ENCODE results near the gene PTDSS2. TPM values are rescaled to one million over a fixed set of nuclear protein-coding genes. Genes with fewer than 3 reads are reported as not detected.

PTDSS2 gene
- total and polyA plus RNA-seq, 10 of the 15 experiments (the other 5 are each of a cell fraction or from before 2014, with no cell fraction given) = 0.39 to 21.1 (median 10.8) TPM

DNA sequence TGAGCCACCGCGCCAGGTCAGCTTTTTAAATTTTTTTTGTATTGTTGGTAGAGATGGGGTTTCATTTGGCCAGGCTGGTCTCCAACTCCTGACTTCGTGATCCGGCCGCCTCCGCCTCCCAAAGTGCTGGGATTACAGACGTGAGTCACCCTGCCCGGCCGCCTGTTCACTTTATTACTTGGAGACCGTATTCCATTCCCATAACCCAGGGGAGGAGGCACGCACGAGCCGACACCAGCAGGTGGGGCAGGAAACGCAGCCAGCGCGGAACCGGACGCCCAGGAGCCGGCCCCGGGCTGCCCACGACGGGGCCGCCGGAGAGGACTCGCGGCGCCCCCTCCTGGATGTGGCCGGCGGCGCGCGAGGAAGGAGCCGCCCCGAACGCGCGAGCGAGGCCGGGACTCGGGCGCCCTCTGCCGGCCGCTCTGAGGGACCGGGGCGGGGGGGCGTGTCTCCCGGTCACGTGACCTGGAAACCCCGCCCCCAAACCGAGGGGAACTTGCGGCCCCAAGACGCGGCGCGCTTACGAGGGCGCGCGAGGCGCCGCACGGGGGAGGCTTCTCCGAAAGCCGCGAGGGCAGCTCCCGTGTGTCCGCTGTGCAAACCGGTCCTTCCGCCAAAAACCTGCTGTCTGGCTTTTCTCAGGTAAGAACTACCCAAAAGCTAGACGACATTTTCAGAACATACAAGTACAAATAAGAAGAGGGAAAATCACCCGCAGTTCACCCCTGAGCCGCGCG lies 68.6 kb downstream of the PTDSS2 start (continued):
- TF ChIP-seq, protein P1, sequence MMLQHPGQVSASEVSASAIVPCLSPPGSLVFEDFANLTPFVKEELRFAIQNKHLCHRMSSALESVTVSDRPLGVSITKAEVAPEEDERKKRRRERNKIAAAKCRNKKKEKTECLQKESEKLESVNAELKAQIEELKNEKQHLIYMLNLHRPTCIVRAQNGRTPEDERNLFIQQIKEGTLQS (IDR thresholded peaks at IDR 0.05; ENCODE audit: borderline replicate concordance, extremely low read depth, low read depth, low read length) = peak; percentile 87; the same call in 1 of the 2 replicates
- peak; percentile 82 for TF ChIP-seq DPF2 (IDR thresholded peaks at IDR 0.05)
- peak; percentile 38 for TF ChIP-seq MEF2B (IDR thresholded peaks at IDR 0.05; ENCODE audit: partially characterized antibody, poor library complexity, severe bottlenecking)
- TF ChIP-seq, protein P2, sequence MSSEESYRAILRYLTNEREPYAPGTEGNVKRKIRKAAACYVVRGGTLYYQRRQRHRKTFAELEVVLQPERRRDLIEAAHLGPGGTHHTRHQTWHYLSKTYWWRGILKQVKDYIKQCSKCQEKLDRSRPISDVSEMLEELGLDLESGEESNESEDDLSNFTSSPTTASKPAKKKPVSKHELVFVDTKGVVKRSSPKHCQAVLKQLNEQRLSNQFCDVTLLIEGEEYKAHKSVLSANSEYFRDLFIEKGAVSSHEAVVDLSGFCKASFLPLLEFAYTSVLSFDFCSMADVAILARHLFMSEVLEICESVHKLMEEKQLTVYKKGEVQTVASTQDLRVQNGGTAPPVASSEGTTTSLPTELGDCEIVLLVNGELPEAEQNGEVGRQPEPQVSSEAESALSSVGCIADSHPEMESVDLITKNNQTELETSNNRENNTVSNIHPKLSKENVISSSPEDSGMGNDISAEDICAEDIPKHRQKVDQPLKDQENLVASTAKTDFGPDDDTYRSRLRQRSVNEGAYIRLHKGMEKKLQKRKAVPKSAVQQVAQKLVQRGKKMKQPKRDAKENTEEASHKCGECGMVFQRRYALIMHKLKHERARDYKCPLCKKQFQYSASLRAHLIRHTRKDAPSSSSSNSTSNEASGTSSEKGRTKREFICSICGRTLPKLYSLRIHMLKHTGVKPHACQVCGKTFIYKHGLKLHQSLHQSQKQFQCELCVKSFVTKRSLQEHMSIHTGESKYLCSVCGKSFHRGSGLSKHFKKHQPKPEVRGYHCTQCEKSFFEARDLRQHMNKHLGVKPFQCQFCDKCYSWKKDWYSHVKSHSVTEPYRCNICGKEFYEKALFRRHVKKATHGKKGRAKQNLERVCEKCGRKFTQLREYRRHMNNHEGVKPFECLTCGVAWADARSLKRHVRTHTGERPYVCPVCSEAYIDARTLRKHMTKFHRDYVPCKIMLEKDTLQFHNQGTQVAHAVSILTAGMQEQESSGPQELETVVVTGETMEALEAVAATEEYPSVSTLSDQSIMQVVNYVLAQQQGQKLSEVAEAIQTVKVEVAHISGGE (CRISPR knock-in tag; IDR thresholded peaks at IDR 0.05) = peak; percentile 71
- 0 out of 2 replicates have a peak, but pooled peaks have one; percentile 41 for TF ChIP-seq NFXL1 (IDR thresholded peaks at IDR 0.05; ENCODE audit: borderline replicate concordance)
- TF ChIP-seq SREBF1 (IDR thresholded peaks at IDR 0.05; ENCODE audit: low read length) = no peak
- peak; percentile 70; the same call in 1 of the 2 replicates for TF ChIP-seq POLR2A (IDR thresholded peaks at IDR 0.05; ENCODE audit: low read depth, low read length)
- peak; percentile 60 for TF ChIP-seq NR2F1 (conservative IDR thresholded peaks at IDR 0.05)
- peak; percentile 30; the same call in 1 of the 2 replicates for TF ChIP-seq PAX5 (IDR thresholded peaks at IDR 0.05; ENCODE audit: borderline replicate concordance, low read depth, low read length)
- TF ChIP-seq, protein P3, sequence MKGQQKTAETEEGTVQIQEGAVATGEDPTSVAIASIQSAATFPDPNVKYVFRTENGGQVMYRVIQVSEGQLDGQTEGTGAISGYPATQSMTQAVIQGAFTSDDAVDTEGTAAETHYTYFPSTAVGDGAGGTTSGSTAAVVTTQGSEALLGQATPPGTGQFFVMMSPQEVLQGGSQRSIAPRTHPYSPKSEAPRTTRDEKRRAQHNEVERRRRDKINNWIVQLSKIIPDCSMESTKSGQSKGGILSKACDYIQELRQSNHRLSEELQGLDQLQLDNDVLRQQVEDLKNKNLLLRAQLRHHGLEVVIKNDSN (IDR thresholded peaks at IDR 0.05; ENCODE audit: borderline replicate concordance, extremely low read length, insufficient read depth, low read depth, low read length) = peak; percentile 92
- TF ChIP-seq SIN3A (IDR thresholded peaks at IDR 0.05; ENCODE audit: low read depth, low read length) = no peak
- TF ChIP-seq RB1 (IDR thresholded peaks at IDR 0.05; ENCODE audit: borderline replicate concordance) = peak; percentile 96; the same call in 1 of the 2 replicates
- TF ChIP-seq TAF1 (IDR thresholded peaks at IDR 0.05; ENCODE audit: borderline replicate concordance, low read depth, low read length) = peak; percentile 24; the same call in 1 of the 2 replicates
- no peak for TF ChIP-seq JUNB (IDR thresholded peaks at IDR 0.05)
- TF ChIP-seq SRF (IDR thresholded peaks at IDR 0.05; ENCODE audit: low read depth in 2 of 2, low read length in 2 of 2) = 0 out of 4 replicates have a peak, but pooled peaks of 1 of the 2 experiments have one; percentile 20
- TF ChIP-seq BACH1 (IDR thresholded peaks at IDR 0.05; ENCODE audit: borderline replicate concordance) = peak; percentile 95
- no peak for TF ChIP-seq ZNF384 (IDR thresholded peaks at IDR 0.05; ENCODE audit: borderline replicate concordance, low read depth, low read length)
- peak; percentile 72 for TF ChIP-seq KLF5 (IDR thresholded peaks at IDR 0.05; ENCODE audit: partially characterized antibody)
- TF ChIP-seq, protein P4, sequence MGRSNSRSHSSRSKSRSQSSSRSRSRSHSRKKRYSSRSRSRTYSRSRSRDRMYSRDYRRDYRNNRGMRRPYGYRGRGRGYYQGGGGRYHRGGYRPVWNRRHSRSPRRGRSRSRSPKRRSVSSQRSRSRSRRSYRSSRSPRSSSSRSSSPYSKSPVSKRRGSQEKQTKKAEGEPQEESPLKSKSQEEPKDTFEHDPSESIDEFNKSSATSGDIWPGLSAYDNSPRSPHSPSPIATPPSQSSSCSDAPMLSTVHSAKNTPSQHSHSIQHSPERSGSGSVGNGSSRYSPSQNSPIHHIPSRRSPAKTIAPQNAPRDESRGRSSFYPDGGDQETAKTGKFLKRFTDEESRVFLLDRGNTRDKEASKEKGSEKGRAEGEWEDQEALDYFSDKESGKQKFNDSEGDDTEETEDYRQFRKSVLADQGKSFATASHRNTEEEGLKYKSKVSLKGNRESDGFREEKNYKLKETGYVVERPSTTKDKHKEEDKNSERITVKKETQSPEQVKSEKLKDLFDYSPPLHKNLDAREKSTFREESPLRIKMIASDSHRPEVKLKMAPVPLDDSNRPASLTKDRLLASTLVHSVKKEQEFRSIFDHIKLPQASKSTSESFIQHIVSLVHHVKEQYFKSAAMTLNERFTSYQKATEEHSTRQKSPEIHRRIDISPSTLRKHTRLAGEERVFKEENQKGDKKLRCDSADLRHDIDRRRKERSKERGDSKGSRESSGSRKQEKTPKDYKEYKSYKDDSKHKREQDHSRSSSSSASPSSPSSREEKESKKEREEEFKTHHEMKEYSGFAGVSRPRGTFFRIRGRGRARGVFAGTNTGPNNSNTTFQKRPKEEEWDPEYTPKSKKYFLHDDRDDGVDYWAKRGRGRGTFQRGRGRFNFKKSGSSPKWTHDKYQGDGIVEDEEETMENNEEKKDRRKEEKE (IDR thresholded peaks at IDR 0.05) = peak; percentile 57; the same call in 1 of the 2 replicates
- TF ChIP-seq, protein P5, sequence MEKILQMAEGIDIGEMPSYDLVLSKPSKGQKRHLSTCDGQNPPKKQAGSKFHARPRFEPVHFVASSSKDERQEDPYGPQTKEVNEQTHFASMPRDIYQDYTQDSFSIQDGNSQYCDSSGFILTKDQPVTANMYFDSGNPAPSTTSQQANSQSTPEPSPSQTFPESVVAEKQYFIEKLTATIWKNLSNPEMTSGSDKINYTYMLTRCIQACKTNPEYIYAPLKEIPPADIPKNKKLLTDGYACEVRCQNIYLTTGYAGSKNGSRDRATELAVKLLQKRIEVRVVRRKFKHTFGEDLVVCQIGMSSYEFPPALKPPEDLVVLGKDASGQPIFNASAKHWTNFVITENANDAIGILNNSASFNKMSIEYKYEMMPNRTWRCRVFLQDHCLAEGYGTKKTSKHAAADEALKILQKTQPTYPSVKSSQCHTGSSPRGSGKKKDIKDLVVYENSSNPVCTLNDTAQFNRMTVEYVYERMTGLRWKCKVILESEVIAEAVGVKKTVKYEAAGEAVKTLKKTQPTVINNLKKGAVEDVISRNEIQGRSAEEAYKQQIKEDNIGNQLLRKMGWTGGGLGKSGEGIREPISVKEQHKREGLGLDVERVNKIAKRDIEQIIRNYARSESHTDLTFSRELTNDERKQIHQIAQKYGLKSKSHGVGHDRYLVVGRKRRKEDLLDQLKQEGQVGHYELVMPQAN (conservative IDR thresholded peaks at IDR 0.05) = peak; percentile 49; the same call in 1 of the 2 replicates

All from GM12878 (cell line).